ENCODE measurements around the gene ZNF226. TPM values are rescaled to one million over a fixed set of nuclear protein-coding genes. Genes with fewer than 3 reads are reported as not detected.

Gene ZNF226
- polyA plus RNA-seq, 1 of the 3 experiments (the other 2 are of a cell fraction), result 28.8 TPM

DNA sequence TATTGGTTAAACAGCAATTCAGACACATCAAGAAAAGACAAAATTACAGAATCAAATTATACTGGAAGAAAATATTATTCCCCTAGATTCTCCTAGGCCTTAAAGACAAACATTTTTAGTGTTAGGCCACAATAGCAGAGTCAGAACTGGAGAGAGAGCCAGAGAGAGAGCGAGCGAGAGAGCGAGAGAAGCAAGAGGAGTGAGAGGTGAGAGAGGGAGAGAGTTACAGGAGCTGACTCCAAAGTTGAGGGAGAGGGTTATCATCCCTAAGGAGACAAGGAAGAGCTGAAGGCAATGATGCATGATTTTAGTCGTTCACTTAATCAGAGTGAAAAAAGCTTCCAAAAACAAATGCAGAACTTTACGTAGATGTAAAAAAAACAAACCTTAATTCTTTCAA, 27.2 kb downstream of the ZNF226 start:
- H2AFZ ChIP-seq (ENCODE audit: low read depth), result no peak overlapping the region
- H3K27me3 ChIP-seq (ENCODE audit: insufficient read depth), result no peaks in the 10 kb centered on the region
- ChIA-PET POLR2A (no interaction called here), CTCF (no interaction called here)
- 65% methylated on average over 5 of the region's 5 CpGs for WGBS (ENCODE audit: low lambda C conversion rate)
- H3F3A ChIP-seq (replicated peaks; ENCODE audit: insufficient read depth), result no peaks in the 10 kb centered on the region
- no peak overlapping the region for H3K27ac ChIP-seq (ENCODE audit: low read depth in 2 of 2, low read length in 1 of 2)
- no peaks in the 10 kb centered on the region for H3K4me1 ChIP-seq (ENCODE audit: control insufficient read depth in 1 of 2, insufficient read depth in 2 of 2, low read depth in 1 of 2, low read length in 1 of 2)
- no peak overlapping the region for H3K4me3 ChIP-seq (ENCODE audit: low read depth in 2 of 2, low read length in 1 of 2)
- no peak overlapping the region for H3K4me2 ChIP-seq
- H4K20me1 ChIP-seq (ENCODE audit: insufficient read depth), result no peaks in the 10 kb centered on the region
- 0 out of 2 replicates have a peak, but pooled peaks cover 3% of the 10 kb centered on the region for H3K9me2 ChIP-seq
- TF ChIP-seq RAD21 (IDR thresholded peaks at IDR 0.05; ENCODE audit: low read length) (no peak), FOSL2 (IDR thresholded peaks at IDR 0.05; ENCODE audit: borderline replicate concordance, low read depth) (no peak), IRF3 (IDR thresholded peaks at IDR 0.05; ENCODE audit: low read depth, low read length) (no peak), TAF1 (IDR thresholded peaks at IDR 0.05; ENCODE audit: borderline replicate concordance, low read depth, low read length) (no peak), SMC3 (IDR thresholded peaks at IDR 0.05; ENCODE audit: low read depth, low read length) (no peak), JUND (IDR thresholded peaks at IDR 0.05) (no peak), GATA2 (CRISPR knock-in tag; IDR thresholded peaks at IDR 0.05) (no peak), NRF1 (IDR thresholded peaks at IDR 0.05; ENCODE audit: low read depth, low read length) (no peak), POLR2AphosphoS5 (IDR thresholded peaks at IDR 0.05; ENCODE audit: low read depth, low read length) (no peak), CTCF (IDR thresholded peaks at IDR 0.05) (no peak), RXRA (IDR thresholded peaks at IDR 0.05; ENCODE audit: borderline replicate concordance, low read depth) (no peak), FOXM1 (IDR thresholded peaks at IDR 0.05; ENCODE audit: low read depth) (no peak), NFIC (IDR thresholded peaks at IDR 0.05; ENCODE audit: borderline replicate concordance) (no peak), TCF12 (IDR thresholded peaks at IDR 0.05) (no peak), EP300 (IDR thresholded peaks at IDR 0.05; ENCODE audit: borderline replicate concordance in 1 of 2, low read depth in 1 of 2, low read length in 1 of 2) (no peak), TEAD4 (IDR thresholded peaks at IDR 0.05; ENCODE audit: borderline replicate concordance, insufficient read depth) (no peak), PBX3 (IDR thresholded peaks at IDR 0.05) (no peak)
- TF ChIP-seq, protein P1, sequence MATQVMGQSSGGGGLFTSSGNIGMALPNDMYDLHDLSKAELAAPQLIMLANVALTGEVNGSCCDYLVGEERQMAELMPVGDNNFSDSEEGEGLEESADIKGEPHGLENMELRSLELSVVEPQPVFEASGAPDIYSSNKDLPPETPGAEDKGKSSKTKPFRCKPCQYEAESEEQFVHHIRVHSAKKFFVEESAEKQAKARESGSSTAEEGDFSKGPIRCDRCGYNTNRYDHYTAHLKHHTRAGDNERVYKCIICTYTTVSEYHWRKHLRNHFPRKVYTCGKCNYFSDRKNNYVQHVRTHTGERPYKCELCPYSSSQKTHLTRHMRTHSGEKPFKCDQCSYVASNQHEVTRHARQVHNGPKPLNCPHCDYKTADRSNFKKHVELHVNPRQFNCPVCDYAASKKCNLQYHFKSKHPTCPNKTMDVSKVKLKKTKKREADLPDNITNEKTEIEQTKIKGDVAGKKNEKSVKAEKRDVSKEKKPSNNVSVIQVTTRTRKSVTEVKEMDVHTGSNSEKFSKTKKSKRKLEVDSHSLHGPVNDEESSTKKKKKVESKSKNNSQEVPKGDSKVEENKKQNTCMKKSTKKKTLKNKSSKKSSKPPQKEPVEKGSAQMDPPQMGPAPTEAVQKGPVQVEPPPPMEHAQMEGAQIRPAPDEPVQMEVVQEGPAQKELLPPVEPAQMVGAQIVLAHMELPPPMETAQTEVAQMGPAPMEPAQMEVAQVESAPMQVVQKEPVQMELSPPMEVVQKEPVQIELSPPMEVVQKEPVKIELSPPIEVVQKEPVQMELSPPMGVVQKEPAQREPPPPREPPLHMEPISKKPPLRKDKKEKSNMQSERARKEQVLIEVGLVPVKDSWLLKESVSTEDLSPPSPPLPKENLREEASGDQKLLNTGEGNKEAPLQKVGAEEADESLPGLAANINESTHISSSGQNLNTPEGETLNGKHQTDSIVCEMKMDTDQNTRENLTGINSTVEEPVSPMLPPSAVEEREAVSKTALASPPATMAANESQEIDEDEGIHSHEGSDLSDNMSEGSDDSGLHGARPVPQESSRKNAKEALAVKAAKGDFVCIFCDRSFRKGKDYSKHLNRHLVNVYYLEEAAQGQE (IDR thresholded peaks at IDR 0.05; ENCODE audit: low read depth, low read length), result no peak
- no peaks in the 10 kb centered on the region for H3K36me3 ChIP-seq (replicated peaks in 1 of 2; ENCODE audit: control insufficient read depth in 1 of 2, insufficient read depth in 2 of 2, low read length in 1 of 2)
- no peaks in the 10 kb centered on the region for H3K79me2 ChIP-seq (ENCODE audit: insufficient read depth)
- DNase-seq, result no peak
- H3K9ac ChIP-seq, result no peak overlapping the region
- H3K9me3 ChIP-seq, result peaks cover 4% of the 10 kb centered on the region; the same call in 1 of the 2 replicates
